GM23248 (cell line): ENCODE measurements around the gene NINL.

ENCODE experiments used
- EZH2 ChIP-seq: fragments of 200-600 bp; sonication (generic); IDR thresholded peaks from 2 replicates; pipeline ENCODE4 v1.6.1; 2018; ENCODE audit warnings: antibody characterized with exemption, mild to moderate bottlenecking; ENCODE audit not compliant: insufficient read depth, poor library complexity, severe bottlenecking
- EZH2phosphoT487 ChIP-seq: fragments of 200-600 bp; sonication (generic); IDR thresholded peaks from 2 replicates; pipeline ENCODE4 v1.6.1; 2018; ENCODE audit warnings: antibody characterized with exemption, moderate library complexity, mild to moderate bottlenecking, low read depth; ENCODE audit not compliant: insufficient read depth

DNA sequence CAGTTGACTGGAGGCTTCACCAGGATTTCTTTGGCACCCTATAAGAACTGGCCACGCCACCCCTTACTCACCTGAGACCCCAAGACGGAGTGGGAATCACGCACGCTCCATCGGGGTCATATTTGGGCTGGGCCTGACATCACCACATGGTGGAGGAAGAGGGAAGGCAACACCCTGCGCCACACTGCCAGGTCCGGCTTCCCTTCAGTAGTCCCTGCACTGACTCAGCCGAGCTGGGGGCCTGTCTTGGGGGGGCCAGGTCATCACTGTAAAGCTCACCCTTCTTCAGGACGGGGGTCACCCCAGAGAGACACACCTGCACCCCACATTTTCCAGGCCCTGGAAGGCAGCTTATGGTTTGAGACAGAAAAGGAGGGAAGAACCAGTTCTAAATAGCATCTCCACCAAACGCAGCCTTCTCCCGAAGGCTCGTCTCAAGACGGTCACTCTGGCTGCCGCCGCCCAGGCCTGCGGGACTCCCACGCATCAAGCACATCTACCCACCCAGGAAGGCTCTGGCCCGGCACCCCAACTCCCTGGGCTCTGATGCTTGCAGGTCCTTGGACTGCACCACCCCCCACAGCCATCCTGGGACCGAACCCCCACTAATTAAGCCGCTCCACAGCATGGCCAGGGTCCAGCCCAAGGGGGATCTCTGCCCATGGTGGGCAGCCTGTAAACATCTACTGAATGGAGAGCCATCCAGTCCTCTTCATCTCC is 126.1 kb downstream of the NINL start:
- TF ChIP-seq EZH2, result no peak
- TF ChIP-seq EZH2phosphoT487, result no peak
